Keratinocyte (primary cell): ENCODE data around the gene TMEM187.

Experiments used
- CTCF ChIP-seq, 3 experiments: IDR thresholded peaks in 1 of 3; conservative IDR thresholded peaks in 1 of 3; optimal IDR thresholded peaks in 1 of 3; 2 replicates in 2 of 3; 3 replicates in 1 of 3; pipeline versions ENCODE3 to v1.5.1; 2011; ENCODE audit warnings: low read length in 3 of 3, mild to moderate bottlenecking in 3 of 3, moderate library complexity in 2 of 3, control low read depth in 1 of 3, inconsistent platforms in 1 of 3; ENCODE audit not compliant: insufficient read depth in 2 of 3; ENCODE audit errors: extremely low read depth in 1 of 3
- EZH2 ChIP-seq: IDR thresholded peaks from one replicate; pipeline ENCODE4 v1.6.1; 2012; ENCODE audit warnings: inconsistent platforms, mild to moderate bottlenecking, low read length, moderate library complexity

- TF ChIP-seq CTCF (optimal IDR thresholded peaks at IDR 0.05 in 1 of 3, IDR thresholded peaks at IDR 0.05 in 1 of 3, conservative IDR thresholded peaks at IDR 0.05 in 1 of 3; ENCODE audit: extremely low read depth in 1 of 3, insufficient read depth in 2 of 3, low read length in 3 of 3) (no peak), EZH2 (no peak)
Measured at GRCh38 chrX:153991013-153991580, 18.5 kb downstream of the TMEM187 start.
